CD4-positive, alpha-beta T cell treated with Interleukin-6 at 100 ng/mL for 8 hours (primary cell): Measurements from ENCODE around the gene TOGARAM2.

Experiments
- DNase-seq: peaks from one replicate; pipeline ENCODE4 v3.0.0-alpha.2; 2020; ENCODE audit warnings: mixed read lengths, low spot score

Gene TOGARAM2

GRCh38 chr2:29053670-29054400 is 72.7 kb downstream of the TOGARAM2 start:
- no peak for DNase-seq

DNA sequence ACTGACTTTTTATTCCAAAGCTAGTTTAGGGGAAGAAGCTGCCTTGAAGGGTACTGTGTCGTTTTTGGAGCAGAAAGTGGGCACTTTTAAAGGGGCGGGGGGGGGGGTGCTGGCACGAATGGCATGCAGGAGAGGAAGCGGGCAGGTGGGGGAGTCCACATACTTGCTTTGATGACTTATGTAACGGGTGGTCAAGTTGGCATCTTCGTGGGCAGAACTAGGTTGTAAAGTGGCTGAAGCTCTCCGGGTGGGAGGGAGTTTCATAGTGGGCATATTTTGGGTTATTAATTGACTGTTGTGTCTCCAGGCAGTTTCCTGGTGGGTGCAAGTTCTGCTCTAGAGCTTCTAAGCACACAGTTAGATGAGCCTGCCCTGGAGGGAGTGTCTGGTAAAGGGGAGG is 73.3 kb downstream of the TOGARAM2 start:
- DNase-seq, result no peak

GRCh38 chr2:29055601-29056000 is 74.5 kb downstream of the TOGARAM2 start:
- no peak for DNase-seq

GRCh38 chr2:29056452-29056851 is 75.4 kb downstream of the TOGARAM2 start:
- no peak for DNase-seq

DNA sequence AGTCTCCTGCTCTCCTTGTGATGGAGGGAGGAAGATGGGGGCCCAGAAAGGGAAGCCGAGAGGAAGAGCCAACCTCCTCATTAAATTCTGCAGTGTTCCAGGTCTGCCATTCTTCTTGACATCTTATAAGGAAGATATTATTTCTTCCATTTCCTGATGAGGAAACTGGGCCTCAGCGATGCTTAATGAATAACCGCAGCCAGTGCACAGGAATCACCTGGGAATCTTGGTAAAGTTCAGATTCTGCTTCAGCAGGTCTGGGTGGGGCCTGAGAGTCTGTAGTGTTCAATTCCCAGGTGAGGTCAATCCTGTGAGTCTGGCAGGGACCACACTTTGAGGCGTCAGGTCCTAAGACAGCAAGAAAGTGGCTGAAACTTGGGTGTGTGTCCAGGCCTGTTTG is 75.9 kb downstream of the TOGARAM2 start:
- DNase-seq, result no peak

DNA sequence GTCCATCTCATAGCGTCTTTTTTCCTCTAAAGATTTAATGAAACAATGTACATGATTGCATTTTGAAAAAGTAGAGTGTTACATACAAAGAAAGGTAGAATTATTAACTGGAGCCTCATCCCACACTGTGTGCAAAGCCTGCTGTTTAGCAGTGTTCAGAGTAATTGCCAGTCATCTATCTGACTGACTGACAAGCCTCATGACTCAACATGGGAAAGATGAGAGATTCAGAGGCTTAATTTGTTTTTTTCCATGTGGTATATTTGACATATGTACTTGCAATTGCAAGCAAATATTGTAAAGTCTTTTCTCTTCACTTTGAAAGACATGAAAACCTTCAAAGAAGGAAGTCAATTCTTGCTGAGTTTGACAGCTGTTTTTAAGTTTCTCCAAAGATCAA is 78.5 kb downstream of the TOGARAM2 start:
- DNase-seq, result no peak

- no peak for DNase-seq
Observed at GRCh38 chr2:29060441-29060840, 79.3 kb downstream of the TOGARAM2 start.

GRCh38 chr2:29061176-29061575 is 80.1 kb downstream of the TOGARAM2 start:
- no peak for DNase-seq

DNA sequence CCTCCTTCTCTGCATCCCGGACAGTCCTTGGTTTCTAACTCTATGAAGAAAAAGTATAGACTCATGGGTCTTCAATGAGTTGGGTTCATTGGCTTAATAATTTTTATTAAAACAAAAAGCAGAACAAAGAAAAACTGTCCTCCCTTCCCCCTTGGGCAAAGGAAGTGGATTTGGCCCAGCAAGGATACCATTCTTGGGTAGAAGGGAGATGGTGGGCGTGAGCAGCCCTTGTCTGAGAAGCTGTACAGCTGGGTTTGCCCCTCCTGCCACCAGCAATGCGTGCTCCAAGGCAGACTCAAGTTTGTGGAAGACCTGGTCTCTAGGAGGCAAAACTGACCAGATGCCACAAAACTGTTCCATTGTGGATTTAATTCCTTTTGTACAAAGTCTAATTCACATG is 80.5 kb downstream of the TOGARAM2 start:
- no peak for DNase-seq

GRCh38 chr2:29062371-29062770 is 81.3 kb downstream of the TOGARAM2 start:
- no peak for DNase-seq

- DNase-seq, result no peak
Observed at GRCh38 chr2:29063056-29063455, 82.0 kb downstream of the TOGARAM2 start.

DNA sequence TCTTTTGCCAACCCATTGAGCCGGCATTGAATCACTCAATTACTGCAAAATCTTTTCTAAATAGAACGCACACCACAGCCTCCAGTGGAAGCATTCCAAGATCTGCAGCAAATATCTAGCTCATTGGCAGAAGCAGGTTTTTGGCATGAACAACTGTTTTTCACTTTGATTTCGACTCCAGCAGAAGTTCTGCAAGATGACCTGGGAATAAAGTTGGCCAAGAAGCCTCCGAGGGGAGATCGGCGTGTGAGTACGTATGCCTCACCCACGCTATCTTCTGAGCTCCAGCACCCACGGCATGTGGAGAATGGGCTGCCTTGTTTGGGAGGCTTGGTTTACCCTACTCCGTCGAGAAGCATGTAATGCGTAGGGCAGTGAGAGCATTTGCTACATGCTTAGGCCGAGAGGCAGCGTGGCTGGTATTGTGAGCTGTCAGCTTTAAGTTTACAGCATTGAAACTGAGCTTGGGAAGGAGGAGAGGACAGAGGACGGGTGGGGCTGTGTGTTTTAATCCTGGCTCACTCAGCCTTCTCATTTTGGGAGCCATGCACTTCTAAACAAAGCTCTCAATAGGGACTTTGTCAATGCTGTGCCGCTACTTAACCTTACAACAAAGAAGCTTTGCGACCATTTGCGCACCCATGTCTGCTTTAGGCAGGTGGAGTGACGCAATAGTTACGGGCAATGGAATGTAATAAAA is 82.7 kb downstream of the TOGARAM2 start:
- DNase-seq, result no peak

GRCh38 chr2:29064346-29064715 is 83.2 kb downstream of the TOGARAM2 start:
- DNase-seq, result no peak

- no peak for DNase-seq
Observed at GRCh38 chr2:29064746-29065067, 83.6 kb downstream of the TOGARAM2 start.

GRCh38 chr2:29065068-29065811 is 84.1 kb downstream of the TOGARAM2 start:
- DNase-seq, result no peak

DNA sequence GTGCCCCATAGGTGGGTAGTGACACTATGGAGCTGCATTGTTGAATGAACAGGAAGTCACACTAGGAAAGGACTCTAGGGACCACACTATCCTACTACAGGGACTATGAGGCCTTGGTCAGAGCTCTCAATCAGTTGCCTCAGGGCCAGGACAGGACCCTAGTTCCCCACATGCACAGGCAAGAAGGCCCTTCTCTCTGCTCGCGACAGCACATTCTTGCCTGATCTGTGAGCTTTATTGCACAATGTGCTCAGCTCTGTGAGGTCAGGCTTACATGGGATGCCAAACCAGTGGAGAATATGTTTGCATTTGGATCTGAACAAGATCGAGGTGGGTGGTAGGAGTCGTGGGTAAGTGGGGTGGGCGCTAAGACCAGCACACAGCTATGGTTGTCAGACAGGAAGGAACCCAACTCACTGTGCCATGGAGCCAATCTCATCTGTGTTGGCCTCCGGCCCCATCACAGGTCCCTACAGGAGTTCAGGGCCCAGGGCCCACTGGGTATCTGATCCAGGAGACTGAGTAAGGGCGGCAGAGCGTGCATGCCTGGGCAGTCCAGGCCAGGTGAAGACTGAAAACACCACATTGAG is 85.3 kb downstream of the TOGARAM2 start:
- no peak for DNase-seq

- DNase-seq, result no peak
Observed at GRCh38 chr2:29066997-29067605, 86.0 kb downstream of the TOGARAM2 start.

GRCh38 chr2:29068513-29068912 is 87.4 kb downstream of the TOGARAM2 start:
- DNase-seq, result no peak

- no peak for DNase-seq
Observed at GRCh38 chr2:29070526-29070925, 89.4 kb downstream of the TOGARAM2 start.

- no peak for DNase-seq
Observed at GRCh38 chr2:29071032-29071975, 90.2 kb downstream of the TOGARAM2 start.

DNA sequence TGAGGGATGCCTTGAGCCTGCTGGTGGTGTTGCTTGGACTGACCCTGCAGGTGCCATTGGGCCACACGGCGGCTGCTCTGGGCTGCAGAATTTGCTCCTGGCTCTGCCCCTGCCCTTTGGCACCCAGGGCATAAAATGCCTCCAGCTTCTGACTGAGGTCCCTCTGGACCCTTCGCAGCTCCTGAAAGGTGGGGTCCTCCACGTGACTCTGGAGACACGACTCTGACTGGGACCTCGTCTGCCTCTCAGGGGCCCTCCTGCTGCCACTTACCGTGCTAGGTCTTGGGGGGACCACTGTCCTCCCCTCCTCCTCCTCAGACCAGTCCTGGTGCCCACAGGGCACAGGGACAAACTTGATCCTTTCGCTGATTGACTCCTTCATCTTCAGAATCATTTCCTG is 91.2 kb downstream of the TOGARAM2 start:
- no peak for DNase-seq
